Gastrocnemius medialis (tissue), 4 donors: Measurements from ENCODE around the gene CR1.
"Not testable (repeated sequence)": the region's sequence is repeated elsewhere in the genome, so short reads cannot be mapped to it uniquely, and the experiment has no call there.

ENCODE experiments used
- POLR2A ChIP-seq, 2 donors: fragments of 450-650 bp; IDR thresholded peaks; one replicate each; pipeline ENCODE4 v1.6.1; 2017; ENCODE audit warnings: antibody characterized with exemption in 2 of 2, mild to moderate bottlenecking in 2 of 2, moderate library complexity in 2 of 2
- TF ChIP-seq, protein P1 (sequence below), 5 experiments: fragments of 450-650 bp in 3 of 5; fragments of 200-600 bp in 2 of 5; sonication (generic) in 2 of 5; IDR thresholded peaks in 4 of 5; conservative IDR thresholded peaks in 1 of 5; 1 replicate in 4 of 5; 2 replicates in 1 of 5; pipeline ENCODE4 v1.5.1; 2016 to 2019; ENCODE audit warnings: antibody characterized with exemption in 5 of 5, mild to moderate bottlenecking in 3 of 5, moderate library complexity in 3 of 5

DNA sequence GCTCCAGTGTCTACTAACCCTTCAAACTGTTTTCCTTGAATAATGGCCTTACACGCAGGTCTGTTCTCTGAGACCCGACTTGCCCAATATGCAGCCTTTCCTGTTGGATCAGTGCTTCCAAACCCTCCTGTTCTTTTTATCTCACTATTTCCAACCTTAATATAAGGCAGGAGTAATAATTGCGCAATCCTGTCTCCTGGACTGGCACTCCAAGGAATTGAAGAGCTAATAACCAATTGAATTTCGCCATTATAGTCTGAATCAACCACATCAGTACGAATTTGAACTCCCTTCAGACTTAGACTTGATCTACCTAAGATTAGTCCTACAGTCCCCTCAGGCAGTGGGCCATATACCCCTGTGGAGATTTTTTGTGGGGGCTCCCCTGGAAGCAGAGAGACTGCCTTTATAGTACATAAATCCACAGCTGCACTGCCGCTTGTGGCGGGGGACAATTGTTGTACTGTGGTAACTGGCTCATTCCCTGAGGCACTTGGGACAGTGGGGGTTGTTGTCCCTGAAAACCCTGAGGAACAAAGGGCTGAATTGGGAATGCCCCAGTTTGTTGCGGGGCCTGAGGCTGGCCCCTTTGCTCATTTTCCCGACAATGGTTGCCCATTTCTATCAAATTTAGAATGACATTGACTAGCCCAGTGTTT, 142.7 kb downstream of the CR1 start:
- TF ChIP-seq, protein P1, sequence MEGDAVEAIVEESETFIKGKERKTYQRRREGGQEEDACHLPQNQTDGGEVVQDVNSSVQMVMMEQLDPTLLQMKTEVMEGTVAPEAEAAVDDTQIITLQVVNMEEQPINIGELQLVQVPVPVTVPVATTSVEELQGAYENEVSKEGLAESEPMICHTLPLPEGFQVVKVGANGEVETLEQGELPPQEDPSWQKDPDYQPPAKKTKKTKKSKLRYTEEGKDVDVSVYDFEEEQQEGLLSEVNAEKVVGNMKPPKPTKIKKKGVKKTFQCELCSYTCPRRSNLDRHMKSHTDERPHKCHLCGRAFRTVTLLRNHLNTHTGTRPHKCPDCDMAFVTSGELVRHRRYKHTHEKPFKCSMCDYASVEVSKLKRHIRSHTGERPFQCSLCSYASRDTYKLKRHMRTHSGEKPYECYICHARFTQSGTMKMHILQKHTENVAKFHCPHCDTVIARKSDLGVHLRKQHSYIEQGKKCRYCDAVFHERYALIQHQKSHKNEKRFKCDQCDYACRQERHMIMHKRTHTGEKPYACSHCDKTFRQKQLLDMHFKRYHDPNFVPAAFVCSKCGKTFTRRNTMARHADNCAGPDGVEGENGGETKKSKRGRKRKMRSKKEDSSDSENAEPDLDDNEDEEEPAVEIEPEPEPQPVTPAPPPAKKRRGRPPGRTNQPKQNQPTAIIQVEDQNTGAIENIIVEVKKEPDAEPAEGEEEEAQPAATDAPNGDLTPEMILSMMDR (IDR thresholded peaks at IDR 0.05 in 4 of 5, conservative IDR thresholded peaks at IDR 0.05 in 1 of 5), result not testable (repeated sequence)
- TF ChIP-seq POLR2A (IDR thresholded peaks at IDR 0.05), result not testable (repeated sequence)
